H1 (cell line): Measurements from ENCODE around the gene GOLGA8A. TPM values are rescaled to one million over a fixed set of nuclear protein-coding genes. Genes with fewer than 3 reads are reported as not detected.

ENCODE experiments used
- CTCF ChIA-PET: fragments of 300-600 bp; sonication (Branson Sonifier 250); formaldehyde crosslinking; loops from one replicate; lab custom pipeline; 2021; ENCODE audit not compliant: partially characterized antibody; lab: Charles Lee
- POLR2A ChIA-PET: fragments of 300-600 bp; sonication (Branson Sonifier 250); formaldehyde crosslinking; loops from one replicate; lab custom pipeline; 2021; ENCODE audit warnings: inconsistent platforms; ENCODE audit not compliant: partially characterized antibody; lab: Charles Lee
- DNase-seq, 2 experiments: peaks; one replicate each; pipeline versions ENCODE4 v3.0.0 to v3.0.0-alpha.2; 2010 to 2022; ENCODE audit warnings: low spot score in 2 of 2, low read depth in 1 of 2, mixed read lengths in 1 of 2
- FAIRE-seq: peaks from 2 replicates; lab custom pipeline; 2011; peaks lifted over from hg19 to GRCh38; lab: Jason Lieb, UNC
- H2AFZ ChIP-seq: 2 replicates; pipeline ENCODE4 v1.8.1; 2012; ENCODE audit warnings: low read length, inconsistent platforms
- H2AK5ac ChIP-seq: 2 replicates; pipeline ENCODE4 v1.6.1; 2013; ENCODE audit warnings: low read depth, low read length
- H2BK120ac ChIP-seq: replicated peaks from 2 replicates; pipeline ENCODE3; 2013; ENCODE audit warnings: low read depth, low read length, inconsistent platforms
- H2BK12ac ChIP-seq: 2 replicates; pipeline ENCODE4 v1.6.1; 2013; ENCODE audit warnings: low read depth, low read length
- H2BK15ac ChIP-seq: 2 replicates; pipeline ENCODE4 v1.6.1; 2013; ENCODE audit warnings: low read length
- H2BK20ac ChIP-seq: 2 replicates; pipeline ENCODE4 v1.6.1; 2013; ENCODE audit warnings: low read length
- H2BK5ac ChIP-seq: 2 replicates; pipeline ENCODE4 v1.6.1; 2013; ENCODE audit warnings: low read depth, low read length
- H3K14ac ChIP-seq: 2 replicates; pipeline ENCODE4 v1.6.1; 2013; ENCODE audit warnings: inconsistent platforms; ENCODE audit not compliant: insufficient read length
- H3K18ac ChIP-seq: 2 replicates; pipeline ENCODE4 v1.6.1; 2013; ENCODE audit warnings: low read length; ENCODE audit errors: extremely low read depth
- H3K23ac ChIP-seq: 2 replicates; pipeline ENCODE4 v1.6.1; 2013; ENCODE audit warnings: inconsistent platforms; ENCODE audit not compliant: insufficient read length
- H3K23me2 ChIP-seq: 2 replicates; pipeline ENCODE4 v1.6.1; 2013; ENCODE audit warnings: low read depth, low read length
- H3K27ac ChIP-seq: 2 replicates; pipeline ENCODE4 v1.6.1; 2011; ENCODE audit warnings: low read depth, low read length, inconsistent platforms
- H3K27me3 ChIP-seq, 4 experiments: replicated peaks in 1 of 4; 1 replicate in 1 of 4; 2 replicates in 3 of 4; pipeline versions ENCODE4 v1.6.1 to v1.8.1; 2011 to 2013; ENCODE audit warnings: low read length in 3 of 4, mild to moderate bottlenecking in 3 of 4, inconsistent platforms in 2 of 4, mixed read lengths in 2 of 4, moderate library complexity in 1 of 4; ENCODE audit not compliant: control insufficient read depth in 3 of 4, insufficient read depth in 3 of 4; ENCODE audit errors: extremely low read depth in 1 of 4
- H3K36me3 ChIP-seq, 4 experiments: 2 replicates each; pipeline versions ENCODE4 v1.6.1 to v1.8.1; 2011 to 2013; ENCODE audit warnings: mild to moderate bottlenecking in 4 of 4, low read length in 3 of 4, moderate library complexity in 2 of 4, control low read depth in 1 of 4, inconsistent platforms in 1 of 4; ENCODE audit not compliant: insufficient read depth in 4 of 4, control insufficient read depth in 2 of 4
- H3K4ac ChIP-seq: replicated peaks from 2 replicates; pipeline ENCODE3; 2013; ENCODE audit warnings: low read length, low read depth, mixed read lengths, inconsistent platforms; ENCODE audit not compliant: insufficient read length
- H3K4me1 ChIP-seq, 4 experiments: replicated peaks in 1 of 4; 1 replicate in 1 of 4; 2 replicates in 3 of 4; pipeline versions ENCODE4 v1.6.1 to v1.8.1; 2011 to 2013; ENCODE audit warnings: low read length in 3 of 4, inconsistent platforms in 2 of 4, mixed read lengths in 1 of 4; ENCODE audit not compliant: insufficient read depth in 4 of 4, control insufficient read depth in 3 of 4
- H3K4me2 ChIP-seq, 2 experiments: 2 replicates each; pipeline versions ENCODE4 v1.6.1 to v1.8.1; 2011 to 2013; ENCODE audit warnings: low read depth in 2 of 2, low read length in 2 of 2, control low read depth in 1 of 2, inconsistent platforms in 1 of 2, mild to moderate bottlenecking in 1 of 2; ENCODE audit not compliant: insufficient read depth in 1 of 2
- H3K4me3 ChIP-seq, 4 experiments: fragments of 200-600, 300-600 bp in 1 of 4; sonication (generic), shearing (Covaris generic), sonication (Bioruptor Twin) in 1 of 4; 2 replicates each; pipeline versions ENCODE4 v1.5.1 to v1.8.1; 2011 to 2016; ENCODE audit warnings: low read length in 4 of 4, low read depth in 3 of 4, control low read depth in 2 of 4, inconsistent platforms in 2 of 4, mild to moderate bottlenecking in 2 of 4, mixed read lengths in 1 of 4, moderate library complexity in 1 of 4; ENCODE audit not compliant: insufficient read depth in 2 of 4; ENCODE audit errors: extremely low read depth in 1 of 4
- H3K56ac ChIP-seq: replicated peaks from 2 replicates; pipeline ENCODE3; 2013; ENCODE audit warnings: low read depth, mild to moderate bottlenecking, mixed read lengths, low read length, inconsistent platforms; ENCODE audit not compliant: insufficient read length
- H3K79me1 ChIP-seq: 2 replicates; pipeline ENCODE4 v1.6.1; 2013; ENCODE audit warnings: low read depth, low read length, control low read depth
- H3K79me2 ChIP-seq, 2 experiments: 2 replicates each; pipeline versions ENCODE4 v1.6.1 to v1.8.1; 2012 to 2013; ENCODE audit warnings: low read length in 2 of 2, mild to moderate bottlenecking in 2 of 2, inconsistent platforms in 1 of 2; ENCODE audit not compliant: insufficient read depth in 2 of 2, control insufficient read depth in 1 of 2
- H3K9ac ChIP-seq, 4 experiments: replicated peaks in 1 of 4; 1 replicate in 1 of 4; 2 replicates in 3 of 4; pipeline versions ENCODE4 v1.6.1 to v1.8.1; 2011 to 2013; ENCODE audit warnings: low read depth in 3 of 4, low read length in 3 of 4, control low read depth in 2 of 4, mild to moderate bottlenecking in 2 of 4, moderate library complexity in 2 of 4, inconsistent platforms in 1 of 4; ENCODE audit errors: extremely low read depth in 1 of 4
- H3K9me3 ChIP-seq, 2 experiments: 2 replicates each; pipeline versions ENCODE4 v1.6.1 to v1.8.1; 2012 to 2013; ENCODE audit warnings: mild to moderate bottlenecking in 2 of 2, moderate library complexity in 2 of 2, control low read depth in 1 of 2, inconsistent platforms in 1 of 2, low read depth in 1 of 2, low read length in 1 of 2, mixed read lengths in 1 of 2; ENCODE audit not compliant: insufficient read depth in 2 of 2
- H4K20me1 ChIP-seq, 2 experiments: replicated peaks in 1 of 2; 2 replicates each; pipeline versions ENCODE3 to v1.8.1; 2011 to 2013; ENCODE audit warnings: inconsistent platforms in 2 of 2, low read length in 2 of 2, mild to moderate bottlenecking in 1 of 2; ENCODE audit not compliant: insufficient read depth in 2 of 2, control insufficient read depth in 1 of 2
- H4K5ac ChIP-seq: 2 replicates; pipeline ENCODE4 v1.6.1; 2013; ENCODE audit warnings: low read length, low read depth, mixed read lengths, inconsistent platforms; ENCODE audit not compliant: insufficient read length
- H4K8ac ChIP-seq: 2 replicates; pipeline ENCODE4 v1.8.0; 2013; ENCODE audit warnings: mild to moderate bottlenecking, moderate library complexity, low read length, inconsistent platforms; ENCODE audit not compliant: insufficient read depth; ENCODE audit errors: extremely low read depth
- H4K91ac ChIP-seq: replicated peaks from 2 replicates; pipeline ENCODE3; 2013; ENCODE audit warnings: low read length, mixed read lengths, inconsistent platforms; ENCODE audit not compliant: insufficient read length
- BACH1 ChIP-seq: IDR thresholded peaks from 2 replicates; pipeline ENCODE4 v1.6.1; 2012; ENCODE audit warnings: low read length, improper control_type of control experiment
- CBX8 ChIP-seq: fragments of 300-800, 300-1000 bp; sonication (generic); IDR thresholded peaks from 2 replicates; pipeline ENCODE4 v1.7.1; 2016; ENCODE audit warnings: low read depth, low read length, borderline replicate concordance
- CEBPB ChIP-seq: IDR thresholded peaks from 2 replicates; pipeline ENCODE4 v1.6.1; 2012; ENCODE audit warnings: low read depth, low read length
- EZH2 ChIP-seq: fragments of 200-600 bp; sonication (generic); IDR thresholded peaks from 2 replicates; pipeline ENCODE4 v1.7.1; 2012; ENCODE audit warnings: low read depth, mild to moderate bottlenecking, moderate library complexity, low read length, inconsistent platforms; ENCODE audit not compliant: severe bottlenecking
- HDAC2 ChIP-seq, 2 experiments: fragments of 300-600 bp in 1 of 2; sonication (generic) in 1 of 2; IDR thresholded peaks; 2 replicates each; pipeline ENCODE4 v1.6.1; 2011 to 2012; ENCODE audit warnings: low read depth in 2 of 2, low read length in 2 of 2, mild to moderate bottlenecking in 2 of 2, moderate library complexity in 2 of 2, borderline replicate concordance in 1 of 2, inconsistent platforms in 1 of 2
- HDAC6 ChIP-seq: IDR thresholded peaks from one replicate; pipeline ENCODE4 v1.7.1; 2012; ENCODE audit warnings: low read depth, mild to moderate bottlenecking, inconsistent platforms, low read length, moderate library complexity
- JUN ChIP-seq: IDR thresholded peaks from 2 replicates; pipeline ENCODE4 v1.6.1; 2011; ENCODE audit warnings: low read depth, mild to moderate bottlenecking, improper control_type of control experiment, low read length
- KDM1A ChIP-seq: fragments of 200-600, 300-600 bp; sonication (generic); IDR thresholded peaks from 2 replicates; pipeline ENCODE4 v1.7.1; 2016; ENCODE audit warnings: mild to moderate bottlenecking, low read length, borderline replicate concordance
- KDM4A ChIP-seq: IDR thresholded peaks from one replicate; pipeline ENCODE4 v1.7.1; 2012; ENCODE audit warnings: low read depth, mild to moderate bottlenecking, moderate library complexity, low read length, inconsistent platforms; ENCODE audit not compliant: severe bottlenecking
- KDM5A ChIP-seq: fragments of 200-600 bp; IDR thresholded peaks from 2 replicates; pipeline ENCODE4 v1.7.1; 2012; ENCODE audit warnings: mild to moderate bottlenecking, low read length, inconsistent platforms, mixed read lengths
- PHF8 ChIP-seq: fragments of 200-600 bp; sonication (generic); conservative IDR thresholded peaks from 2 replicates; pipeline ENCODE4 v1.7.1; 2012; ENCODE audit warnings: low read depth, mild to moderate bottlenecking, inconsistent platforms, low read length, moderate library complexity
- RBBP5 ChIP-seq: IDR thresholded peaks from 2 replicates; pipeline ENCODE4 v1.7.1; 2012; ENCODE audit warnings: low read depth, mild to moderate bottlenecking, inconsistent platforms, low read length, moderate library complexity, borderline replicate concordance
- RXRA ChIP-seq: IDR thresholded peaks from 2 replicates; pipeline ENCODE4 v1.6.1; 2011; ENCODE audit warnings: low read depth, mild to moderate bottlenecking, low read length, moderate library complexity; ENCODE audit not compliant: insufficient read depth
- SIRT6 ChIP-seq: IDR thresholded peaks from one replicate; pipeline ENCODE4 v1.7.1; 2012; ENCODE audit warnings: low read length, inconsistent platforms
- SRF ChIP-seq: IDR thresholded peaks from 2 replicates; pipeline ENCODE4 v1.6.1; 2011; ENCODE audit warnings: mild to moderate bottlenecking, low read depth, low read length, moderate library complexity
- TBP ChIP-seq: IDR thresholded peaks from 2 replicates; pipeline ENCODE4 v1.6.1; 2011; ENCODE audit warnings: low read depth, low read length, improper control_type of control experiment
- WGBS, 2 experiments: shearing (Covaris generic) in 1 of 2; methylation state at CpG; one replicate each; pipeline versions ENCODE4 v1.1.6 to v1.1.7; 2013 to 2015; ENCODE audit warnings: low lambda C conversion rate in 2 of 2, mixed read lengths in 2 of 2, inconsistent platforms in 1 of 2, low coverage in 1 of 2, missing lambda C conversion rate in 1 of 2; ENCODE audit not compliant: insufficient replicate concordance in 2 of 2, insufficient coverage in 1 of 2, insufficient read length in 1 of 2; ENCODE audit errors: extremely low coverage in 1 of 2, missing lambda C conversion rate in 1 of 2; 5-methylcytosine and 5-hydroxymethylcytosine counted together
- polyA plus RNA-seq, 7 experiments: library from polyadenylated mRNA; depleted of rRNA in 3 of 7; stranded (reverse) in 5 of 7; unstranded in 2 of 7; fragments of >200 nt in 5 of 7; fragments of 200-250 nt in 2 of 7; gene quantifications; 1 replicate in 5 of 7; 2 replicates in 1 of 7; 4 replicates in 1 of 7; pipeline versions ENCODE4 v1.2.1 to v1.2.3, GENCODE V29; 2011 to 2013; ENCODE audit warnings: missing spikeins in 2 of 7, mixed read lengths in 2 of 7
- total RNA-seq: library from RNA; stranded (reverse); fragmentation: NEBNext Ultra II Directional; extraction: Animal tissue kit (Norgen Biotek cat#: 25700); gene quantifications from 2 replicates; pipeline ENCODE4 v1.2.1, GENCODE V29; 2021

GOLGA8A gene
- total and polyA plus RNA-seq, 2 of the 8 experiments (the other 6 are each of a cell fraction or from before 2014, with no cell fraction given), result 5.5 to 20.0 TPM

DNA sequence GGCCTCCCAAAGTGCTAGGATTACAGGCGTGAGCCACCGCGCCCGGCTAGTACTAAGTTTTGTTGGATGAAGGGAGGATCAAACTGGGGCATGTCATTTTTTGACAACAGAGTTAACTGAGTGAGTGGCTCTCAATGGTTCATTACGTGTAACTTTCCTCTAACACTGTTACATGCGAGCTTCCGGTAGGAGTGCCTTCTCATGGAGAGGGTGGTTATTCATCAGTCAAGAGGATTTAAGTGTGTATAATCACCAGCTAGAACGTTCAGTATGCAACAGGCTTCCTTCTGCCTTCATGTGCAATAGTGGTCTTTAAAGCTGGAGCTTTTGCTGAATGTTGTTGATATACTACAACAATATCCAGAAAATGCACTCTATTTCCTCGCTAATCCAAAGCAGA, 19.1 kb upstream of the GOLGA8A start:
- Histone ChIP-seq H3K27me3 (no peaks in the 10 kb centered on the region), H2AFZ (no peak overlapping the region), H4K20me1 (no peaks in the 10 kb centered on the region), H3K79me1 (no peaks in the 10 kb centered on the region), H2BK12ac (no peak overlapping the region), H3K23ac (no peak overlapping the region), H3K4me3 (no peak overlapping the region), H3K18ac (no peak overlapping the region), H2AK5ac (no peak overlapping the region), H3K79me2 (no peaks in the 10 kb centered on the region), H3K4me1 (no peaks in the 10 kb centered on the region), H2BK20ac (no peak overlapping the region), H4K8ac (no peak overlapping the region), H3K9me3 (no peaks in the 10 kb centered on the region), H3K14ac (no peak overlapping the region), H3K4me2 (no peak overlapping the region), H2BK120ac (no peak overlapping the region), H3K23me2 (no peaks in the 10 kb centered on the region), H2BK15ac (no peak overlapping the region), H3K9ac (no peak overlapping the region), H3K56ac (no peak overlapping the region), H2BK5ac (no peak overlapping the region), H3K4ac (no peak overlapping the region), H4K91ac (no peak overlapping the region), H4K5ac (no peak overlapping the region), H3K27ac (no peak overlapping the region), H3K36me3 (no peaks in the 10 kb centered on the region)
- 57% methylated on average over 9 of the region's 9 CpGs; no CpG with 5 or more reads in 1 of the 2 experiments for WGBS, 2 experiments
- ChIA-PET CTCF (no interaction called here), POLR2A (no interaction called here)
- no peak for FAIRE-seq
- no peak for DNase-seq
- TF ChIP-seq KDM5A, result no peak
- no peak for TF ChIP-seq KDM4A
- no peak for TF ChIP-seq PHF8
- TF ChIP-seq SRF, result no peak
- no peak for TF ChIP-seq JUN
- TF ChIP-seq KDM1A, result no peak
- no peak for TF ChIP-seq CBX8
- no peak for TF ChIP-seq EZH2
- no peak for TF ChIP-seq HDAC6
- TF ChIP-seq RXRA, result no peak
- no peak for TF ChIP-seq TBP
- TF ChIP-seq HDAC2 (IDR thresholded peaks at IDR 0.05; ENCODE audit: borderline replicate concordance in 1 of 2, low read depth in 2 of 2, low read length in 2 of 2), result no peak
- no peak for TF ChIP-seq BACH1
- TF ChIP-seq CEBPB, result no peak
- no peak for TF ChIP-seq SIRT6
- TF ChIP-seq RBBP5, result no peak
